Measurements from ENCODE around the gene IFT57. TPM values are rescaled to one million over a fixed set of nuclear protein-coding genes. Genes with fewer than 3 reads are reported as not detected.

The IFT57 gene
- polyA plus RNA-seq, 2 donors: 6.2 to 14.3 TPM

DNA sequence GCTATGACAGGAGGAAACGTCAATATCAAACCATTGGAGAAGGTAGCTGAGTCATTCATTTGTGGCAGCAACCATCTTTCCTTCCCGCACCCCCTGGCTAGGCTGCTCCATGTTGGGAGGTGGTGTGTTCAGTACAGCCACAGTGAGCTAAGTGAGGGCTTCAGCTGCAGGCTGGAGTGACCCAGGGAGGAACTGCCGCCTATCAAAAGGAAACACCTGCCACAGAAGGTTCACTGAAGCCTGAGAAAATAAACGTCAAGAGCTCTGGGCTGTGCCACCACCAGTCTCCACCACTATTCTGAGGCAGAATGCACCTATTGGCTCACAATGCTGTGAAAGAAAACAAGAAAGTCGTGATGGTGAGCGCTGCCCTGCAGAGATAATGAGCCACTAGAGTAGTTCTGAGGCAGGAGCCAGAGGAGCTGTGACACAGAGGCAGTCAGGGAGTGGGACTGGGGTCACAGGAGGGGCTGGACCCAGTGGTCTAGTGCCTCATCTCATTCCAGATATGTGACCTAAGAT lies 96.6 kb downstream of the IFT57 start:
- Histone ChIP-seq H3K27ac (ENCODE audit: low read depth in 2 of 2, low read length in 1 of 2) (no peak overlapping the region), H3K9me3 (ENCODE audit: control insufficient read depth in 2 of 2, insufficient read depth in 1 of 2, low read depth in 1 of 2, low read length in 1 of 2) (no peaks in the 10 kb centered on the region), H3K4me3 (ENCODE audit: low read depth in 1 of 2, low read length in 2 of 2) (no peak overlapping the region), H3K4me1 (ENCODE audit: control insufficient read depth in 2 of 2, insufficient read depth in 2 of 2, low read length in 1 of 2) (peaks cover 0 to 11% of the 10 kb centered on the region in 2 donors), H3K36me3 (ENCODE audit: control insufficient read depth in 2 of 2, insufficient read depth in 2 of 2, low read length in 1 of 2) (no peaks in the 10 kb centered on the region), H3K27me3 (ENCODE audit: control insufficient read depth in 1 of 2, insufficient read depth in 2 of 2, low read length in 2 of 2) (no peaks in the 10 kb centered on the region)
- WGBS, 2 donors: 60 to 69% methylated on average over 6 of the region's 6 CpGs

GRCh38 chr3:108125153-108125543 lies 97.1 kb downstream of the IFT57 start:
- Histone ChIP-seq H3K27me3 (ENCODE audit: control insufficient read depth in 1 of 2, insufficient read depth in 2 of 2, low read length in 2 of 2) (no peaks in the 10 kb centered on the region), H3K27ac (ENCODE audit: low read depth in 2 of 2, low read length in 1 of 2) (no peak overlapping the region), H3K9me3 (ENCODE audit: control insufficient read depth in 2 of 2, insufficient read depth in 1 of 2, low read depth in 1 of 2, low read length in 1 of 2) (no peaks in the 10 kb centered on the region), H3K36me3 (ENCODE audit: control insufficient read depth in 2 of 2, insufficient read depth in 2 of 2, low read length in 1 of 2) (no peaks in the 10 kb centered on the region), H3K4me3 (ENCODE audit: low read depth in 1 of 2, low read length in 2 of 2) (no peak overlapping the region), H3K4me1 (ENCODE audit: control insufficient read depth in 2 of 2, insufficient read depth in 2 of 2, low read length in 1 of 2) (peaks cover 0 to 11% of the 10 kb centered on the region in 2 donors)
- 82 to 86% methylated on average over 4 of the region's 4 CpGs for WGBS, 2 donors

DNA sequence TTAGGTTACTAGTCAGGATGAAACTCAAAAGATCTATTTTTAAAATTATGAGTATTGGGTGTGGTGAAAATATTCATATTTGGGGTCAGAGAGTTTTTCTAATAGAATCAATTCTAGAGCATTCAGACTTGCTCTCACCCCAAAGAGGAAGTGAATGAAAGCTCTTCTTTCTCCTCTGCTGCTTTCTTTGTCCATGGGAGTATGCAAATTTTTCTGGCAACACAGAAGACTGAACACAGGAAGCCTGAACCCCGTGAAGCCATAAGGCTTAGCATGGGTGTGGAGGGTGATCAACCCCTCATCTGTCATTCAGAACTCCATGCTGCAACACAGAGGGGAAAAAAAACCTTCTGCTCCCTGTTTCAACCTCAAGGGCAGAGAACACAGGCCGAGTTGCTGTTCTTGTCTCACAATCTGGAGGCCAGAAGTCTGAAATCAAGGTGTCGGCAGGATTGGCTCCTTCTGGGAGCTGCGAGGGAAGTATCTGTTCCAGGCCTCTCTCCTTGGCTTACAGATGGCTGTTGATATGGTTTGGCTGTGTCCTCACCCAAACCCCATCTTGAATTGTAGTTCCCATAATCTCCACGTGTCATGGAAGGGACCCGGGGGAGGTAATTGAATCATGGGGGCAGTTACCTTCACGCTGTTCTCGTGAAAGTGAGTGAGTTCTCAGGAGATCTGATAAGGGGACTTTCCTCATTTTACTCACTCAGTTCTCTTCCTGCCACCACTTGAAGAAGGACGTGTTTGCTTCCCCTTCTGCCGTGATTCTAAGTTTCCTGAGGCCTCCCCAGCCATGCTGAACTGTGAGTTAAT lies 97.7 kb downstream of the IFT57 start:
- H3K4me3 ChIP-seq (ENCODE audit: low read depth in 1 of 2, low read length in 2 of 2): no peak overlapping the region
- H3K36me3 ChIP-seq (ENCODE audit: control insufficient read depth in 2 of 2, insufficient read depth in 2 of 2, low read length in 1 of 2): no peaks in the 10 kb centered on the region
- 46 to 56% methylated on average over 10 of the region's 10 CpGs for WGBS, 2 donors
- peaks cover 0 to 11% of the 10 kb centered on the region in 2 donors for H3K4me1 ChIP-seq (ENCODE audit: control insufficient read depth in 2 of 2, insufficient read depth in 2 of 2, low read length in 1 of 2)
- no peaks in the 10 kb centered on the region for H3K9me3 ChIP-seq (ENCODE audit: control insufficient read depth in 2 of 2, insufficient read depth in 1 of 2, low read depth in 1 of 2, low read length in 1 of 2)
- H3K27ac ChIP-seq (ENCODE audit: low read depth in 2 of 2, low read length in 1 of 2): peak overlapping the region; percentile 47 to 71
- no peaks in the 10 kb centered on the region for H3K27me3 ChIP-seq (ENCODE audit: control insufficient read depth in 1 of 2, insufficient read depth in 2 of 2, low read length in 2 of 2)

DNA sequence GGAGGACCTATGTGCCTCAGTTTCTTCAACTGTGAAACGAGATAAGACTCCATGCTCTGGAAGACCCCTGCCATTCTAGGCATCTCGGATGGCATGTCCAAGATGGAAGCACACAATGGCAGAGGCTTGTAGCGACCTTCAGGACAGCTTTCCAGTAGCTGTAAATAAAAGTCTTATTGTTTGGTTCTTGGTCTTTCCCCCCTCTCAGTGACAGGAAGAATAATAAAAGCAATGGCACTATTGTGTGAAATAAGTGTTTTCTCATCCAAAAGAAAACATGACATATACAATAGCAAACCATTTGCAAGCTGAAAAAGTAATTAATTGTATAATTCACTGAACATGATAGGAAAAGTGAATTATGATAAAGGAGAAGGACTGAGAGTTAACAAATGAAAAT lies 98.9 kb downstream of the IFT57 start:
- no peaks in the 10 kb centered on the region for H3K36me3 ChIP-seq (ENCODE audit: control insufficient read depth in 2 of 2, insufficient read depth in 2 of 2, low read length in 1 of 2)
- H3K27me3 ChIP-seq (ENCODE audit: control insufficient read depth in 1 of 2, insufficient read depth in 2 of 2, low read length in 2 of 2): no peaks in the 10 kb centered on the region
- H3K27ac ChIP-seq (ENCODE audit: low read depth in 2 of 2, low read length in 1 of 2): no peak overlapping the region
- no peak overlapping the region for H3K4me3 ChIP-seq (ENCODE audit: low read depth in 1 of 2, low read length in 2 of 2)
- 88% methylated on average over 3 of the region's 3 CpGs for WGBS, 2 donors
- H3K9me3 ChIP-seq (ENCODE audit: control insufficient read depth in 2 of 2, insufficient read depth in 1 of 2, low read depth in 1 of 2, low read length in 1 of 2): no peaks in the 10 kb centered on the region
- H3K4me1 ChIP-seq (ENCODE audit: control insufficient read depth in 2 of 2, insufficient read depth in 2 of 2, low read length in 1 of 2): peaks cover 0 to 11% of the 10 kb centered on the region in 2 donors

DNA sequence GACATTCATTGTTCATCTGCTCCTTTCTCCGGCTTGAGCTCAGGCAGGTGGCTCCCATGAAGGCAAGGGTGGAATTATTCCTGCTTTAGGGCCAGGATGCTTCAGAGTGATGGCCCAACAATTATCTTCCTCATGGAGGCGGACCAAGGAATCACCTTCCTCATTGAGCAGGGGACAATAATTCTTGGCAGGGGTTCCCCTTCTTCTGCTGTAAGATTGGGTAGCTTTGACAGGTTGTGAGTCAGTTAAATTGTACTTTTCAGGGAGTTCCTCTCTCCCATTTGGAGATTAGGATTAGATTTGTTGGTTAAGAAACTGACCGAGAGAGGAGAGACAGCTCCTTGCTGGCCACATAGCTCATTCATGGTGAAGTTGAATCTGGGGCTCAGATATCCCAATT lies 99.9 kb downstream of the IFT57 start:
- Histone ChIP-seq H3K27ac (ENCODE audit: low read depth in 2 of 2, low read length in 1 of 2) (no peak overlapping the region), H3K9me3 (ENCODE audit: control insufficient read depth in 2 of 2, insufficient read depth in 1 of 2, low read depth in 1 of 2, low read length in 1 of 2) (no peaks in the 10 kb centered on the region), H3K36me3 (ENCODE audit: control insufficient read depth in 2 of 2, insufficient read depth in 2 of 2, low read length in 1 of 2) (no peaks in the 10 kb centered on the region), H3K4me1 (ENCODE audit: control insufficient read depth in 2 of 2, insufficient read depth in 2 of 2, low read length in 1 of 2) (peaks cover 0 to 11% of the 10 kb centered on the region in 2 donors), H3K27me3 (ENCODE audit: control insufficient read depth in 1 of 2, insufficient read depth in 2 of 2, low read length in 2 of 2) (no peaks in the 10 kb centered on the region), H3K4me3 (ENCODE audit: low read depth in 1 of 2, low read length in 2 of 2) (no peak overlapping the region)
- WGBS, 2 donors: 88 to 90% methylated on average over 3 of the region's 3 CpGs

- 91 to 93% methylated on average over 3 of the region's 3 CpGs for WGBS, 2 donors
- no peak overlapping the region for H3K4me3 ChIP-seq (ENCODE audit: low read depth in 1 of 2, low read length in 2 of 2)
- peaks cover 0 to 5% of the 10 kb centered on the region in 2 donors for H3K4me1 ChIP-seq (ENCODE audit: control insufficient read depth in 2 of 2, insufficient read depth in 2 of 2, low read length in 1 of 2)
- no peaks in the 10 kb centered on the region for H3K36me3 ChIP-seq (ENCODE audit: control insufficient read depth in 2 of 2, insufficient read depth in 2 of 2, low read length in 1 of 2)
- H3K27ac ChIP-seq (ENCODE audit: low read depth in 2 of 2, low read length in 1 of 2): no peak overlapping the region
- no peaks in the 10 kb centered on the region for H3K27me3 ChIP-seq (ENCODE audit: control insufficient read depth in 1 of 2, insufficient read depth in 2 of 2, low read length in 2 of 2)
- H3K9me3 ChIP-seq (ENCODE audit: control insufficient read depth in 2 of 2, insufficient read depth in 1 of 2, low read depth in 1 of 2, low read length in 1 of 2): no peaks in the 10 kb centered on the region
Measured at GRCh38 chr3:108119398-108120104, 102.7 kb downstream of the IFT57 start.

DNA sequence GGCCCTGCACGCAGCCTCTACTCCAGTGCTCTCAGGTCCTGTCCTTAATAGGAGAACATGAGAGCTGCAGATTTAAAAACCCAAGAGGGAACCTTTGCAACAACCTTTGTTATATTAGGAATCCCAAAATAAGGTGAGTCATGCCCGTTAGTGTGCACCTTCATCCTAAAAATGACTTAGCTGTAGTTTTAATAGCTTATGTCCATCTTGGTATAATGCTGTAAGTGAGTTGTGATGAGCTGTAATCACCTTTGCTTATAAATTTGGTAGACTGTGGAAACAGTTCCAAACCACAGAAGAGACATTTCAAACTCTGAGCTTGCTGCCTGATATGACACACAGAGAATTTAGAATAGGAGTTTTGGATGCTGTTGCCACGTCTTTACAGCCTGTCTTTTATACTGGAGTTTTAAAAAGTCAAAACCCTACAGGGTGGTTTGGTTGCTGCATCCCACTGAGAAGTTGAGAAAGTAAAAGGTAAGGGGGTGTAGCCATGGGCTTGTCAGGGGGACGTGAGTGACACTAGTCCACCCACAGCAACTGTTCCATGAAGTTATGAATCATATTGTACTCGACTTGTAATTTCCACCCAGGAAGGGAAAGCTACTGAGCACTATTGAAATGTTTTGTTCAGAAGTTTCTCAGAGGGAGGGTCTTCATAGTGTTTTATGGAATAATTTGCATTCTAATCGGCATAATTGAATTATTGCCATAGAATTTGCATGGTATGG lies 104.0 kb downstream of the IFT57 start:
- H3K27me3 ChIP-seq (ENCODE audit: control insufficient read depth in 1 of 2, insufficient read depth in 2 of 2, low read length in 2 of 2): no peaks in the 10 kb centered on the region
- H3K4me3 ChIP-seq (ENCODE audit: low read depth in 1 of 2, low read length in 2 of 2): no peak overlapping the region
- no peak overlapping the region for H3K27ac ChIP-seq (ENCODE audit: low read depth in 2 of 2, low read length in 1 of 2)
- WGBS, 2 donors: 76 to 78% methylated on average over 6 of the region's 6 CpGs
- H3K9me3 ChIP-seq (ENCODE audit: control insufficient read depth in 2 of 2, insufficient read depth in 1 of 2, low read depth in 1 of 2, low read length in 1 of 2): no peaks in the 10 kb centered on the region
- peaks cover 0 to 7% of the 10 kb centered on the region in 2 donors for H3K4me1 ChIP-seq (ENCODE audit: control insufficient read depth in 2 of 2, insufficient read depth in 2 of 2, low read length in 1 of 2)
- no peaks in the 10 kb centered on the region for H3K36me3 ChIP-seq (ENCODE audit: control insufficient read depth in 2 of 2, insufficient read depth in 2 of 2, low read length in 1 of 2)

GRCh38 chr3:108117241-108117775 lies 104.9 kb downstream of the IFT57 start:
- no peak overlapping the region for H3K4me3 ChIP-seq (ENCODE audit: low read depth in 1 of 2, low read length in 2 of 2)
- H3K9me3 ChIP-seq (ENCODE audit: control insufficient read depth in 2 of 2, insufficient read depth in 1 of 2, low read depth in 1 of 2, low read length in 1 of 2): no peaks in the 10 kb centered on the region
- no peaks in the 10 kb centered on the region for H3K27me3 ChIP-seq (ENCODE audit: control insufficient read depth in 1 of 2, insufficient read depth in 2 of 2, low read length in 2 of 2)
- peaks cover 0 to 7% of the 10 kb centered on the region in 2 donors for H3K4me1 ChIP-seq (ENCODE audit: control insufficient read depth in 2 of 2, insufficient read depth in 2 of 2, low read length in 1 of 2)
- WGBS, 2 donors: 60 to 61% methylated on average over 6 of the region's 6 CpGs
- H3K36me3 ChIP-seq (ENCODE audit: control insufficient read depth in 2 of 2, insufficient read depth in 2 of 2, low read length in 1 of 2): no peaks in the 10 kb centered on the region
- H3K27ac ChIP-seq (ENCODE audit: low read depth in 2 of 2, low read length in 1 of 2): no peak overlapping the region

- H3K36me3 ChIP-seq (ENCODE audit: control insufficient read depth in 2 of 2, insufficient read depth in 2 of 2, low read length in 1 of 2): no peaks in the 10 kb centered on the region
- no peaks in the 10 kb centered on the region for H3K9me3 ChIP-seq (ENCODE audit: control insufficient read depth in 2 of 2, insufficient read depth in 1 of 2, low read depth in 1 of 2, low read length in 1 of 2)
- H3K27ac ChIP-seq (ENCODE audit: low read depth in 2 of 2, low read length in 1 of 2): peak overlapping the region; percentile 75 to 76
- WGBS, 2 donors: 76 to 77% methylated on average over 16 of the region's 16 CpGs
- H3K27me3 ChIP-seq (ENCODE audit: control insufficient read depth in 1 of 2, insufficient read depth in 2 of 2, low read length in 2 of 2): no peaks in the 10 kb centered on the region
- H3K4me1 ChIP-seq (ENCODE audit: control insufficient read depth in 2 of 2, insufficient read depth in 2 of 2, low read length in 1 of 2): peaks cover 0 to 7% of the 10 kb centered on the region in 2 donors
- no peak overlapping the region for H3K4me3 ChIP-seq (ENCODE audit: low read depth in 1 of 2, low read length in 2 of 2)
Measured at GRCh38 chr3:108114423-108115065, 107.7 kb downstream of the IFT57 start.
